Chondrocyte (in vitro differentiated cells): ENCODE data around the gene PRPS2. TPM values are rescaled to one million over a fixed set of nuclear protein-coding genes. Genes with fewer than 3 reads are reported as not detected.

Source experiments
- DNase-seq: peaks from one replicate; pipeline ENCODE4 v3.0.0; 2021; ENCODE audit warnings: mixed read lengths, low spot score
- H3K27ac Mint-ChIP-seq: one replicate; pipeline ENCODE4 v1.8.0; 2021; ENCODE audit warnings: mild to moderate bottlenecking, moderate library complexity, mixed read lengths; ENCODE audit not compliant: unreplicated experiment
- H3K27me3 Mint-ChIP-seq: 2 replicates; pipeline ENCODE4 v1.8.0; 2021; ENCODE audit warnings: low read depth, mixed read lengths
- H3K36me3 Mint-ChIP-seq: 2 replicates; pipeline ENCODE4 v1.8.0; 2021; ENCODE audit warnings: low read depth, mixed read lengths
- H3K4me1 Mint-ChIP-seq: 2 replicates; pipeline ENCODE4 v1.8.0; 2021; ENCODE audit warnings: low read depth, mild to moderate bottlenecking, mixed read lengths
- H3K4me3 Mint-ChIP-seq: one replicate; pipeline ENCODE4 v1.8.0; 2021; ENCODE audit warnings: mild to moderate bottlenecking, moderate library complexity, mixed read lengths; ENCODE audit not compliant: unreplicated experiment
- H3K9me3 Mint-ChIP-seq: 2 replicates; pipeline ENCODE4 v1.8.0; 2021; ENCODE audit warnings: low read depth, mixed read lengths
- CTCF ChIP-seq: fragments of 200-600 bp; sonication (generic); IDR thresholded peaks from 2 replicates; pipeline ENCODE4 v1.5.0; 2021; ENCODE audit warnings: antibody characterized with exemption, mild to moderate bottlenecking, moderate library complexity
- total RNA-seq: library from RNA; stranded (reverse); gene quantifications from 3 replicates; pipeline ENCODE4 v1.2.1, GENCODE V29; 2021

The PRPS2 gene
- total RNA-seq, 1 donor from 2014 or later, result 9.9 TPM

- H3K9me3 Mint-ChIP-seq, result peaks cover 2% of the 10 kb centered on the region
- no peak for DNase-seq
Observed at GRCh38 chrX:12843668-12844279, 52.6 kb downstream of the PRPS2 start.

GRCh38 chrX:12844319-12844718 lies 53.1 kb downstream of the PRPS2 start:
- H3K9me3 Mint-ChIP-seq, result peaks cover 4% of the 10 kb centered on the region
- H3K27me3 Mint-ChIP-seq, result no peaks in the 10 kb centered on the region
- no peak for DNase-seq
- no peaks in the 10 kb centered on the region for H3K4me1 Mint-ChIP-seq
- no peak overlapping the region for H3K4me3 Mint-ChIP-seq
- H3K36me3 Mint-ChIP-seq, result no peaks in the 10 kb centered on the region
- H3K27ac Mint-ChIP-seq, result no peak overlapping the region
- no peak for TF ChIP-seq CTCF

More at GRCh38 chrX:12843668-12844279, 52.6 kb downstream of the PRPS2 start:
- Mint-ChIP-seq H3K27ac (no peak overlapping the region), H3K27me3 (no peaks in the 10 kb centered on the region), H3K4me3 (no peak overlapping the region), H3K36me3 (no peaks in the 10 kb centered on the region), H3K4me1 (no peaks in the 10 kb centered on the region)
- TF ChIP-seq CTCF, result no peak

GRCh38 chrX:12865359-12865758 lies 74.1 kb downstream of the PRPS2 start:
- H3K27me3 Mint-ChIP-seq, result no peaks in the 10 kb centered on the region
- no peak for TF ChIP-seq CTCF
- no peak overlapping the region for H3K27ac Mint-ChIP-seq
- H3K4me3 Mint-ChIP-seq, result no peak overlapping the region
- no peaks in the 10 kb centered on the region for H3K4me1 Mint-ChIP-seq
- no peak for DNase-seq
- H3K36me3 Mint-ChIP-seq, result peaks cover 3% of the 10 kb centered on the region
- H3K9me3 Mint-ChIP-seq, result peaks cover 31% of the 10 kb centered on the region

GRCh38 chrX:12866451-12867377 lies 75.5 kb downstream of the PRPS2 start, which contains the start of gene TLR7:
TLR7 (plus strand) TSS chrX:12867072; CDS start chrX:12867579, 507 bp downstream.
- peaks cover 26% of the 10 kb centered on the region for H3K9me3 Mint-ChIP-seq
- no peaks in the 10 kb centered on the region for H3K36me3 Mint-ChIP-seq
- H3K4me1 Mint-ChIP-seq, result no peaks in the 10 kb centered on the region
- TF ChIP-seq CTCF, result no peak
- no peaks in the 10 kb centered on the region for H3K27me3 Mint-ChIP-seq
- H3K4me3 Mint-ChIP-seq, result no peak within 1 kb of the TSS
- DNase-seq, result no peak
- no peak within 1 kb of the TSS for H3K27ac Mint-ChIP-seq

- Mint-ChIP-seq H3K4me3 (no peak overlapping the region), H3K9me3 (peaks cover 18% of the 10 kb centered on the region), H3K27me3 (peaks cover 2% of the 10 kb centered on the region), H3K36me3 (no peaks in the 10 kb centered on the region), H3K27ac (no peak overlapping the region), H3K4me1 (no peaks in the 10 kb centered on the region)
- no peak for DNase-seq
- no peak for TF ChIP-seq CTCF
Observed at GRCh38 chrX:12867685-12868084, 76.5 kb downstream of the PRPS2 start.
